Upper lobe of left lung (tissue), 4 donors: ENCODE data around the gene PREX1.

Experiments used
- POLR2A ChIP-seq, 4 donors: fragments of 450-650 bp; IDR thresholded peaks; one replicate each; pipeline ENCODE4 v1.5.1; 2016 to 2017; ENCODE audit warnings: antibody characterized with exemption in 4 of 4, mild to moderate bottlenecking in 2 of 4
- TF ChIP-seq, protein P1 (sequence below), 6 experiments: fragments of 450-650 bp in 4 of 6; fragments of 200-600 bp in 2 of 6; sonication (generic) in 2 of 6; IDR thresholded peaks; one replicate each; pipeline ENCODE4 v1.5.1; 2016 to 2019; ENCODE audit warnings: antibody characterized with exemption in 6 of 6

GRCh38 chr20:48635791-48636267, 192.0 kb downstream of the PREX1 start:
- no peak for TF ChIP-seq POLR2A (IDR thresholded peaks at IDR 0.05)
- TF ChIP-seq, protein P1, sequence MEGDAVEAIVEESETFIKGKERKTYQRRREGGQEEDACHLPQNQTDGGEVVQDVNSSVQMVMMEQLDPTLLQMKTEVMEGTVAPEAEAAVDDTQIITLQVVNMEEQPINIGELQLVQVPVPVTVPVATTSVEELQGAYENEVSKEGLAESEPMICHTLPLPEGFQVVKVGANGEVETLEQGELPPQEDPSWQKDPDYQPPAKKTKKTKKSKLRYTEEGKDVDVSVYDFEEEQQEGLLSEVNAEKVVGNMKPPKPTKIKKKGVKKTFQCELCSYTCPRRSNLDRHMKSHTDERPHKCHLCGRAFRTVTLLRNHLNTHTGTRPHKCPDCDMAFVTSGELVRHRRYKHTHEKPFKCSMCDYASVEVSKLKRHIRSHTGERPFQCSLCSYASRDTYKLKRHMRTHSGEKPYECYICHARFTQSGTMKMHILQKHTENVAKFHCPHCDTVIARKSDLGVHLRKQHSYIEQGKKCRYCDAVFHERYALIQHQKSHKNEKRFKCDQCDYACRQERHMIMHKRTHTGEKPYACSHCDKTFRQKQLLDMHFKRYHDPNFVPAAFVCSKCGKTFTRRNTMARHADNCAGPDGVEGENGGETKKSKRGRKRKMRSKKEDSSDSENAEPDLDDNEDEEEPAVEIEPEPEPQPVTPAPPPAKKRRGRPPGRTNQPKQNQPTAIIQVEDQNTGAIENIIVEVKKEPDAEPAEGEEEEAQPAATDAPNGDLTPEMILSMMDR (IDR thresholded peaks at IDR 0.05) = peak; percentile 16 to 75 (median 64)
